ENCODE measurements around the gene RAB1A.

- TF ChIP-seq CTCF (IDR thresholded peaks at IDR 0.05): no peak
- no peak for TF ChIP-seq POLR2A (IDR thresholded peaks at IDR 0.05)
- no peak for TF ChIP-seq EP300 (IDR thresholded peaks at IDR 0.05)
Observed at GRCh38 chr2:65130664-65131175, 814 bp upstream of the RAB1A start.
